ENCODE measurements around the gene UPK2. TPM values are rescaled to one million over a fixed set of nuclear protein-coding genes. Genes with fewer than 3 reads are reported as not detected.

UPK2 gene
- total and polyA plus RNA-seq, 2 donors (not counting 3 experiments of a cell fraction or from before 2014, with no cell fraction given), result 0.11 TPM; not detected in 1

- no peaks in the 10 kb centered on the region for H3K36me3 ChIP-seq (ENCODE audit: control insufficient read depth in 2 of 2, extremely low read depth in 1 of 2, insufficient read depth in 2 of 2, low read length in 2 of 2)
- H3K9me1 ChIP-seq (replicated peaks; ENCODE audit: control insufficient read depth, extremely low read depth, insufficient read depth, low read length), result no peaks in the 10 kb centered on the region
- H4K20me1 ChIP-seq (replicated peaks; ENCODE audit: control insufficient read depth, extremely low read depth, insufficient read depth, low read length), result no peaks in the 10 kb centered on the region
- dilution Hi-C loops (cut with MboI; ENCODE audit: extremely low pct_ligation_motif_present, low sequenced_read_pairs) (no loop called here), intact Hi-C loops (cut with micrococcal nuclease) (no loop called here)
- no peak for DNase-seq (ENCODE audit: low read depth, low spot score)
- CTCF ChIA-PET, result interaction anchor here (1.6 kb wide), 1 partner anchor 9 kb away, joined by 6 read pairs; the partner anchor contains the start of gene UPK2
- H3K27me3 ChIP-seq (ENCODE audit: control insufficient read depth in 2 of 2, insufficient read depth in 2 of 2, low read length in 2 of 2), result peaks cover 7 to 9% of the 10 kb centered on the region in 2 experiments
- TF ChIP-seq POLR2AphosphoS5 (IDR thresholded peaks at IDR 0.05; ENCODE audit: insufficient read depth, low read depth, low read length) (no peak), FOS (IDR thresholded peaks at IDR 0.05; ENCODE audit: borderline replicate concordance, insufficient read depth, low read length) (no peak), EZH2 (IDR thresholded peaks at IDR 0.05; ENCODE audit: borderline replicate concordance, low read depth, low read length, severe bottlenecking) (no peak), MYC (IDR thresholded peaks at IDR 0.05; ENCODE audit: low read depth, low read length) (no peak), POLR2A (IDR thresholded peaks at IDR 0.05; ENCODE audit: low read depth, low read length) (no peak), MAX (IDR thresholded peaks at IDR 0.05; ENCODE audit: insufficient read depth, insufficient read length) (no peak), CTCF (IDR thresholded peaks at IDR 0.05; ENCODE audit: extremely low read depth in 1 of 2, insufficient read depth in 1 of 2, low read depth in 1 of 2, low read length in 2 of 2) (no peak), JUN (IDR thresholded peaks at IDR 0.05; ENCODE audit: borderline replicate concordance, insufficient read depth, insufficient read length, low read depth) (no peak)
- no peak overlapping the region for H3K9ac ChIP-seq (replicated peaks; ENCODE audit: extremely low read depth, insufficient read depth, low read length)
- H2AFZ ChIP-seq (ENCODE audit: low read depth, low read length), result no peak overlapping the region
- no peak overlapping the region for H3K27ac ChIP-seq (ENCODE audit: insufficient read depth, low read depth, low read length)
- no peaks in the 10 kb centered on the region for H3K9me3 ChIP-seq (replicated peaks; ENCODE audit: control insufficient read depth, insufficient read depth, low read length)
- H3K79me2 ChIP-seq (ENCODE audit: control insufficient read depth, insufficient read depth, low read length), result no peaks in the 10 kb centered on the region
- no peak overlapping the region for H3K4me2 ChIP-seq (ENCODE audit: insufficient read depth, low read length)
- no peaks in the 10 kb centered on the region for H3K4me1 ChIP-seq (ENCODE audit: control insufficient read depth, extremely low read depth, insufficient read depth, low read length)
- H3K4me3 ChIP-seq (replicated peaks in 1 of 3; ENCODE audit: insufficient read depth in 1 of 3, low read depth in 1 of 3, low read length in 3 of 3), result no peak overlapping the region
- POLR2A ChIA-PET, result no interaction called here
- FAIRE-seq, result no peak
- BruUV-seq (replicated peaks), result no TSS peak
Observed at GRCh38 chr11:118947091-118947490, 9.0 kb upstream of the UPK2 start.
